Astrocyte (in vitro differentiated cells and primary cell): ENCODE data around the gene SBF2. TPM values are rescaled to one million over a fixed set of nuclear protein-coding genes. Genes with fewer than 3 reads are reported as not detected.
A peak's percentile ranks its signal among the peaks of the same experiment; 100 is the strongest.

Experiments used
- DNase-seq: peaks from one replicate; pipeline ENCODE4 v3.0.0-alpha.2; 2010; ENCODE audit warnings: low read depth
- FAIRE-seq: peaks from 2 replicates; lab custom pipeline; 2011; peaks lifted over from hg19 to GRCh38; lab: Jason Lieb, UNC
- H2AFZ ChIP-seq: 2 replicates; pipeline ENCODE4 v1.6.0; 2012; ENCODE audit warnings: low read depth, low read length, inconsistent platforms
- H3K27ac ChIP-seq: 2 replicates; pipeline ENCODE4 v1.5.1; 2011; ENCODE audit warnings: low read depth, low read length, inconsistent platforms
- H3K27me3 ChIP-seq: 2 replicates; pipeline ENCODE4 v1.6.0; 2011; ENCODE audit warnings: low read length, inconsistent platforms; ENCODE audit not compliant: insufficient read depth
- H3K36me3 ChIP-seq: 2 replicates; pipeline ENCODE4 v1.5.1; 2011; ENCODE audit warnings: low read length, inconsistent platforms; ENCODE audit not compliant: insufficient read depth
- H3K4me1 ChIP-seq: 2 replicates; pipeline ENCODE4 v1.5.1; 2011; ENCODE audit warnings: low read length, inconsistent platforms; ENCODE audit not compliant: insufficient read depth
- H3K4me2 ChIP-seq: 2 replicates; pipeline ENCODE4 v1.6.0; 2012; ENCODE audit warnings: low read length, inconsistent platforms
- H3K4me3 ChIP-seq: 2 replicates; pipeline ENCODE4 v1.5.1; 2011; ENCODE audit warnings: low read depth, mild to moderate bottlenecking, low read length, inconsistent platforms; ENCODE audit not compliant: insufficient read depth
- H3K79me2 ChIP-seq: 2 replicates; pipeline ENCODE4 v1.6.0; 2012; ENCODE audit warnings: mild to moderate bottlenecking, low read length, inconsistent platforms; ENCODE audit not compliant: insufficient read depth
- H3K9ac ChIP-seq: 2 replicates; pipeline ENCODE4 v1.6.0; 2012; ENCODE audit warnings: mild to moderate bottlenecking, low read length, inconsistent platforms
- H3K9me3 ChIP-seq: 2 replicates; pipeline ENCODE4 v1.5.1; 2012; ENCODE audit warnings: low read depth, mild to moderate bottlenecking, low read length, inconsistent platforms; ENCODE audit not compliant: insufficient read depth
- H4K20me1 ChIP-seq: 2 replicates; pipeline ENCODE4 v1.6.0; 2012; ENCODE audit warnings: low read length, inconsistent platforms; ENCODE audit not compliant: insufficient read depth
- H3K27ac Mint-ChIP-seq: one replicate; pipeline ENCODE4 v1.8.0; 2021; ENCODE audit warnings: mild to moderate bottlenecking, mixed read lengths; ENCODE audit not compliant: unreplicated experiment
- H3K27me3 Mint-ChIP-seq: one replicate; pipeline ENCODE4 v1.8.0; 2021; ENCODE audit warnings: low read depth, mixed read lengths; ENCODE audit not compliant: unreplicated experiment
- H3K36me3 Mint-ChIP-seq: one replicate; pipeline ENCODE4 v1.8.0; 2021; ENCODE audit warnings: low read depth, mixed read lengths; ENCODE audit not compliant: unreplicated experiment
- H3K4me1 Mint-ChIP-seq: one replicate; pipeline ENCODE4 v1.8.0; 2021; ENCODE audit warnings: low read depth, mixed read lengths; ENCODE audit not compliant: unreplicated experiment
- H3K4me3 Mint-ChIP-seq: one replicate; pipeline ENCODE4 v1.8.0; 2021; ENCODE audit warnings: mild to moderate bottlenecking, moderate library complexity, mixed read lengths; ENCODE audit not compliant: unreplicated experiment
- H3K9me3 Mint-ChIP-seq: one replicate; pipeline ENCODE4 v1.8.0; 2021; ENCODE audit warnings: mild to moderate bottlenecking, mixed read lengths; ENCODE audit not compliant: unreplicated experiment
- EZH2 ChIP-seq: IDR thresholded peaks from 2 replicates; pipeline ENCODE4 v1.6.1; 2012; ENCODE audit warnings: mild to moderate bottlenecking, low read length, inconsistent platforms; ENCODE audit not compliant: insufficient read depth
- total RNA-seq: library from RNA; stranded (reverse); gene quantifications from 2 replicates; pipeline ENCODE4 v1.2.1, GENCODE V29; 2021
- TF ChIP-seq, protein P1 (sequence below): IDR thresholded peaks from 2 replicates; pipeline ENCODE4 v1.5.1; 2011; ENCODE audit warnings: low read depth, mild to moderate bottlenecking, inconsistent platforms, low read length, moderate library complexity; ENCODE audit not compliant: insufficient read depth

The SBF2 gene
- total RNA-seq, 1 donor from 2014 or later, result 50.0 TPM

DNA sequence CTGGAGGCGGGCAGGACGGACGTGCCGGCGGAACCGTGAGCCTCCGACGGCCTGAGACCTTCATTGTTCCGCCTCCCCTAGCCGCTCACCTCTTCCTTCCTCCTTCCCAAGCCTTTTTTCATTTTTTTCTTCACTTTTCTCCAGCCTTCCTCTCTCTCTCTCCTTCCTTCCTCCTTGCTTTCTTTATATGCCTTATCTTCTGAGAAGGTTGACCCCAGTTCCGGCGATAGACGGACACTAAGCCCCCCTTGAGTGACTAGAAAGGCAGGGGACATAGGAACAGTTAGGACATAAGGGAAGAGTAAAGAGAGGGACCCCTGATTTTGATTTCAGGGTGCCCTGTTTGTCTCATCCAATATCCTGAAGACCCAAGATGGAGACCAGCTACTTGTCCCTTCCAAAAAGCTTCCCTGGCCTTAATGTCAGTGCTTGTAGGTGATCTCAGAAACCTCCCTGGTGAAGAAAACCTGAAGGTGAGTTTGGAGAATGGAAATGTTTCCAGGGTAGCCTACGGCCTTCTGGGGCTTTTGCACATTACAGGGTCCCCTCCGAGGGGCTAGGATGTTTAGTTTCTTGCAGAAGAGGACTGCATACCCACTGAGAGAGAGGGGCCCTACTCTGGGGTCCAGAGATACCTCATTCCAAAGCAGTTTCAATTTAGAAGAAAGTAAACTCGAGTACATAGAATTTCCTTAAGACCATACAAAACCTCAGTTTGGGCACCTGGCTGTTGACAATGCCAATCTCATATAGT is 14.4 kb upstream of the SBF2 start:
- peak overlapping the region; percentile 99 for H3K27ac Mint-ChIP-seq
- Histone ChIP-seq H3K9me3 (no peaks in the 10 kb centered on the region), H4K20me1 (peaks cover 24% of the 10 kb centered on the region), H3K4me1 (peaks cover 38% of the 10 kb centered on the region), H3K9ac (peak overlapping the region; percentile 89), H3K27me3 (no peaks in the 10 kb centered on the region), H3K4me3 (peak overlapping the region; percentile 88), H3K36me3 (no peaks in the 10 kb centered on the region), H2AFZ (peak overlapping the region; percentile 1), H3K27ac (peak overlapping the region; percentile 22), H3K79me2 (peaks cover 24% of the 10 kb centered on the region), H3K4me2 (peak overlapping the region; percentile 94)
- no peaks in the 10 kb centered on the region for H3K27me3 Mint-ChIP-seq
- H3K9me3 Mint-ChIP-seq, result no peaks in the 10 kb centered on the region
- peak overlapping the region; percentile 91 for H3K4me3 Mint-ChIP-seq
- DNase-seq (no peak), FAIRE-seq (no peak)
- H3K4me1 Mint-ChIP-seq, result peaks cover 11% of the 10 kb centered on the region
- H3K36me3 Mint-ChIP-seq, result peaks cover 16% of the 10 kb centered on the region
- no peak for TF ChIP-seq EZH2
- TF ChIP-seq, protein P1, sequence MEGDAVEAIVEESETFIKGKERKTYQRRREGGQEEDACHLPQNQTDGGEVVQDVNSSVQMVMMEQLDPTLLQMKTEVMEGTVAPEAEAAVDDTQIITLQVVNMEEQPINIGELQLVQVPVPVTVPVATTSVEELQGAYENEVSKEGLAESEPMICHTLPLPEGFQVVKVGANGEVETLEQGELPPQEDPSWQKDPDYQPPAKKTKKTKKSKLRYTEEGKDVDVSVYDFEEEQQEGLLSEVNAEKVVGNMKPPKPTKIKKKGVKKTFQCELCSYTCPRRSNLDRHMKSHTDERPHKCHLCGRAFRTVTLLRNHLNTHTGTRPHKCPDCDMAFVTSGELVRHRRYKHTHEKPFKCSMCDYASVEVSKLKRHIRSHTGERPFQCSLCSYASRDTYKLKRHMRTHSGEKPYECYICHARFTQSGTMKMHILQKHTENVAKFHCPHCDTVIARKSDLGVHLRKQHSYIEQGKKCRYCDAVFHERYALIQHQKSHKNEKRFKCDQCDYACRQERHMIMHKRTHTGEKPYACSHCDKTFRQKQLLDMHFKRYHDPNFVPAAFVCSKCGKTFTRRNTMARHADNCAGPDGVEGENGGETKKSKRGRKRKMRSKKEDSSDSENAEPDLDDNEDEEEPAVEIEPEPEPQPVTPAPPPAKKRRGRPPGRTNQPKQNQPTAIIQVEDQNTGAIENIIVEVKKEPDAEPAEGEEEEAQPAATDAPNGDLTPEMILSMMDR, result no peak

DNA sequence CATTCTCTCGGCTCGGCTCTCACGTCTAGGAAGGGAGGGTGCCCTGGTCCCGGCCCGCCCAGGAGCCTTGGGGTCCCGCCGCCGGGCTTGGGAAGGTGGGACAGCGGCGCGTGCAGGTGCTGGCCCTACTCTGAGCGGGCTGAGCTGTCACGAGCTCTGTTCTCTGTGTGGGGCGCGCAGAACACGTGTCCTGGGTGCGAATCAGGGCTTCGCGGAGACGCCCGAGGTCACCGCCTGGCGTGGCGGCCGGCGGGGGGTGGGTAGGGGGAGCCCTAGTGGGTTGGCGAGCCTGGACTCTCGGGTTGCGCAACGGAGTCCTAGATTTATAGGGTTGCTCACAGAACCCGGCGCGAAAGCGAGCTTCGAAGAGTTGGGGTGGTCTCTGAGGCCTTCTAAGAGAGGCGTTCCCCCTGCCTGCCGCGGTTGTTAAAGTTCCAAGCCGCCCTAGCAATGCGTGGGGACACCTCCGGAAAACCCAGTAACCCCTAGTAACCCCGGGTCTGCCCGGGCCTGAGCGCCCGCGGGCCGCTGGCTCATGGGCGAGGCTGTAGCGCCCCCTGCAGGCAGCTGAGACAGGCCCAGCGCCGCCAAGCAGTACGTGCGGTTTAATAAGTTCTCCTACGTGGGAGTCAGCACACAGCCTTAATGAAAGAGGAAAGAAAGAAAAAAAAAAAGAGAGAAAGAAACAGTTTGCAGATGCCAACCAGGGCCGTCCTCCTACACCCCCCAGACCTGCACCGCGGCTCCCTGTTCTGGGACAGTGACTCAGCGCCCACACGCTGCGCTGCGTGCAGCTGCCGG is 13.6 kb upstream of the SBF2 start:
- H3K27me3 Mint-ChIP-seq, result no peaks in the 10 kb centered on the region
- Histone ChIP-seq H3K9me3 (no peaks in the 10 kb centered on the region), H3K4me1 (peaks cover 41% of the 10 kb centered on the region), H3K4me2 (peak overlapping the region; percentile 94), H2AFZ (peak overlapping the region; percentile 1), H3K27ac (peak overlapping the region; percentile 63), H3K79me2 (peaks cover 24% of the 10 kb centered on the region), H3K9ac (peak overlapping the region; percentile 89), H3K27me3 (no peaks in the 10 kb centered on the region), H3K4me3 (peak overlapping the region; percentile 88), H4K20me1 (peaks cover 24% of the 10 kb centered on the region), H3K36me3 (no peaks in the 10 kb centered on the region)
- H3K4me1 Mint-ChIP-seq, result peaks cover 11% of the 10 kb centered on the region
- peak overlapping the region; percentile 91 for H3K4me3 Mint-ChIP-seq
- H3K9me3 Mint-ChIP-seq, result no peaks in the 10 kb centered on the region
- peak overlapping the region; percentile 99 for H3K27ac Mint-ChIP-seq
- no peak for FAIRE-seq
- H3K36me3 Mint-ChIP-seq, result peaks cover 16% of the 10 kb centered on the region
- DNase-seq, result peak; percentile 76
- TF ChIP-seq, protein P1, result peak; percentile 88
- no peak for TF ChIP-seq EZH2
